Stimulated activated CD4-positive, alpha-beta T cell treated with anti-CD3 and anti-CD28 coated beads, Interleukin-12 subunit alpha, Interleukin-12 subunit beta, amount 100 ng/mL, for 4 hours (primary cell): ENCODE measurements around the gene GAST.

Experiments used
- DNase-seq: peaks from one replicate; pipeline ENCODE4 v3.0.0-alpha.2; 2020

GAST gene

GRCh38 chr17:41750862-41751261 lies 38.7 kb downstream of the GAST start:
- DNase-seq: no peak

GRCh38 chr17:41751288-41751687 lies 39.2 kb downstream of the GAST start:
- DNase-seq: no peak

GRCh38 chr17:41754066-41754465 lies 41.9 kb downstream of the GAST start:
- no peak for DNase-seq

- DNase-seq: no peak
Observed at GRCh38 chr17:41758601-41759000, 46.5 kb downstream of the GAST start.

DNA sequence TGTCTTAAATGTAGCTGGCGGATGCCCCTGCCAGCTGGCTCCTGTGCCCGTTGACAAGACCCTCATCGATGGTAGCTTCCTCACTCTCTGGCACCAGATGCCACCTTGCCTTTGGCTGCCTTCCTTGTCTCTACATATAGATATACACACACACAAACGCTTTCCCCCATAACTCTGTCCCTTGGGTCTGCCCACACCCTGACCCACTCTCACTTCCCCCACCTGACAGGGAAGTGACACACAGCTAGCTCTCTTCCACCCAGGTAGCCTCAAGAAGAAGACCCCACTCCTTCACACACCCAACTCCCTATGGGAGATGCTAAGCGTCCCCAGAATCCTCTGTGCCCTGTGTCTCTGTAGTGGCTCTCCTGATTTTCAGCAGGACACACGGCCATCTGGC lies 48.7 kb downstream of the GAST start:
- DNase-seq: no peak

- no peak for DNase-seq
Observed at GRCh38 chr17:41762391-41762790, 50.3 kb downstream of the GAST start.

GRCh38 chr17:41762841-41763240 lies 50.7 kb downstream of the GAST start:
- DNase-seq: no peak

DNA sequence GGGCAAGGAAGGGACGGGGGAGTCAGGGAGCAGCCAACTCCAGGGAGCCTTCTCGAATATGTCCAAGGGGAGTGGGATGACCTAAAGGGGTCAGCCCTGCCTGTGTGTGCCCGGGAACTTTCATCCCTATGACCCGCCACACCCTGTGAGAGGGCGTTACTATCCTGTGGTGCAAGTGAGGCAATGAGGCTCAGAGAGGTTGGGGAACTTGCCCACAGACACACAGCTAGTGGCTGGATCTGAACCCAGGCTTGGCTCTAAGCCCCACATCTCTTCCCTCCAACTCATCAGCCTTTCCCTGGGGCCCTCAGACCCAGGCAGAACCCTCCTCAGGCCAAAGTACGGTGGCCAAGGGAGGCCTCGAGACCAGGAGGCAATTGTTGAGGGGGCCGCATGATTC lies 51.2 kb downstream of the GAST start:
- no peak for DNase-seq
